HG03442 (cell line): Measurements from ENCODE around the gene TCP11L2.
"Not testable (repeated sequence)": the region's sequence is repeated elsewhere in the genome, so short reads cannot be mapped to it uniquely, and the experiment has no call there.

ENCODE experiments used
- ATAC-seq: cut with Tn5 transposase; IDR thresholded peaks from one replicate; pipeline ENCODE4 v1.9.1; 2021; ENCODE audit warnings: mild to moderate bottlenecking, moderate library complexity; ENCODE audit not compliant: unreplicated experiment

TCP11L2 gene

DNA sequence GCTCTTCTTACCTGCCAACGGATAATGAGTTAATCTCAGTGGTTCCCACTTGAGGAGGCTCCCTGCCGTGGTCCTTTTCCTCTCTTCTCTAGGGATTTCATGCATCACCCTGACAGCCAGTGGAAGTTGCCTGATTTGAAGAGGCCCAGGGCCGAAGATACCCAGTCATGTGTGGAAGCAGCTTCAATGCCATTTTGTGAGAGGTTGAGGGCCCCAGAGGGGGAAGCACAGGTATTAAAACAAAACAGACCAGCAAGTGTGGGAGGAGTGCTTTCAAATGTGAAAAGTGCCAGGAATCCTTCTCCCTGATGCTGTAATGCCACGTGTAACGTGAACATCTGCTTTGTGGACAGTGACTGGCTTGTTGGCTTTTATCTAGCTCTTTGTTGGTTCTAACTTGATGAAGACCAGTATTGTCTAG lies 1.5 kb downstream of the TCP11L2 start:
- ATAC-seq: no peak

DNA sequence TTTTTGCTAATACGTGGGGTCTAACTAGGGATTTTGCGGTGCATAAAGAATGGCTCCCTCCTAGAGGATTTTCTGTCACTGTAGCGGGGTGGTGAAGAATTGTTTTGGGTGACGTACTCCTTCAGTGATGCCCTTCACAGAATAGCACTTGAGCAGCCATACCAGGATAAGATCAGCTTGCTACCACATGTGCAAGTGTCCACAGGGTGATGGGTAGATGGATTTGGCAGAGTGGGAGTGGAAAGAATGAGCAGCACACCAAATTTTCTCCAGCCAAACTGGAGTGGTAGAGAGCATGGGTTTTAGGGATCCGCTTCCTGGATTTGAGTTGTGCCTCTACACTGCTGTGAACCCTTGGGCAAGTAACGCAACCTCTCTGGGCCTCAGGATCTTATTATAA lies 2.3 kb downstream of the TCP11L2 start:
- ATAC-seq: no peak

DNA sequence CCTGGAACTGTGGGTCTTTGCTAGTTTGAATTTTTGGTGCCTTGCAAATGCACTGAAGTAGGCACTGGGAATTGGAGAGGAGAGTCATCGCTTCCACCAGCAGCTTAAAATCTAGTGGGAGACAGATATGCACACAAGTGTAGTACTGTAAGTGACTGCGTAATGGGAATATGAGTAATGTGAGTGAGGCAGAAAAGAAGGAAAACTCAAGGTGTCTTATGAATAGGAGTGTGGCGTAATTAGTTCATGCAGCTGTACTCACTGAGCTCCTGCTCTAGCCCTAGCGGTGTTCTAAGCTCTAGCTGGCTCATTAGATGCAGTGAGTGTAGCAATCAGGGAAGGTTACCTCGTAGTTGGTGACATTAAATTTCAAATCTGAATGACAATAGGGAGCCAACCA lies 2.8 kb downstream of the TCP11L2 start:
- ATAC-seq: no peak

DNA sequence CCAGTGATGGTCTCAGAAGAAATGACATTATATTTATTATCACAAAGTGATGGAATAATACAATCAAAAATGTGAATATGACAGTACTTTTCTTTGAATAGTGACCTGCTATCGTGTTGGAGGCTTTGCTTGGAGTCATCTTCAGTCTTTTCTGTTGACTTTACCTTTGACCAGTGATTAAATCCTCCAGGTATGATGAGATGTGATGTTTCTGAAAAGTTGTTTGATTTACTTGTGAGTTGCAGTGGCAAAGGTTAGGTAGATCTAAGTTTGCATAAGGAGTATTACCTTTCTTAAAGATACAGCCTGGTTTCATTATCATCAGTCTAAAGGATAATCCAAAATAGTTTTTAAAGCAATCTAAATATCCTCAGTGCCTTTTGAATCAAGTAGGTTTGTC lies 4.6 kb downstream of the TCP11L2 start:
- ATAC-seq: no peak

DNA sequence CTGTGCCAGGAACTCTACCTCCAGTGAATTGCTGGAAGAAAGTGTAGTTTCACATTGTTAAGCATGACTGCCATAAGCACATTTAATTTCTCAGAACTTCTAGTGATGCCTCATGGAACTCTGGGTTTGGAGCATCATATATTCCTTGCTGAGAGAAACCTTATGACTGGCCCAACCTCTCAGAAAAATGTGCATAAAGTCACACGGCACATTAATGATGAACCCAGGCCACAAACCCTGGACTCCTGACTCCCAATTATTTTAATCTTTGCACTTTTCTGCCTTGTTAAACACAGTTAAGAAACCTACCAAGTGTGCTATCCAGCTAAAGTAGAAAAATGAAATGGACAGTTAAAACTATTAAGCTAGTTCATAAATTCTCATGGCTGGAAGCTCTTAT lies 5.6 kb downstream of the TCP11L2 start:
- ATAC-seq: no peak

DNA sequence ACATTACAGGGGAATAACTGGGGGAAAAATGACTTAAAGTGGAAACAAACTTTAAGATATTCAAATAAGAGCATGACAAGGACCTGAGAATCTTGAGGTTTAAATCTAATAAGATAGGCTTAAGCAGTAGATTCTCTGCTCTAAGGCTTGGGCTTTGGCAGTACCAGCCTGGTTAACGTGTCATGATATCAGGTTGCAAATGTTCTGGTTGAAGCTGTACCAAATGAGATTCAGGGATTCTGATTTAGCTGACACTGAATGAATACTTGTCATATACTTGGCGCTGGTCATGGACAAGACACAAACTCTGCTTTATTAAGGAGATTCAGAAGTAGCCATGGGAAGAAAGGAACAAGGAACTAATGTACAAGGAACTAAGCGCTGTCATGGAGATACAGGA lies 6.1 kb downstream of the TCP11L2 start:
- ATAC-seq: no peak

DNA sequence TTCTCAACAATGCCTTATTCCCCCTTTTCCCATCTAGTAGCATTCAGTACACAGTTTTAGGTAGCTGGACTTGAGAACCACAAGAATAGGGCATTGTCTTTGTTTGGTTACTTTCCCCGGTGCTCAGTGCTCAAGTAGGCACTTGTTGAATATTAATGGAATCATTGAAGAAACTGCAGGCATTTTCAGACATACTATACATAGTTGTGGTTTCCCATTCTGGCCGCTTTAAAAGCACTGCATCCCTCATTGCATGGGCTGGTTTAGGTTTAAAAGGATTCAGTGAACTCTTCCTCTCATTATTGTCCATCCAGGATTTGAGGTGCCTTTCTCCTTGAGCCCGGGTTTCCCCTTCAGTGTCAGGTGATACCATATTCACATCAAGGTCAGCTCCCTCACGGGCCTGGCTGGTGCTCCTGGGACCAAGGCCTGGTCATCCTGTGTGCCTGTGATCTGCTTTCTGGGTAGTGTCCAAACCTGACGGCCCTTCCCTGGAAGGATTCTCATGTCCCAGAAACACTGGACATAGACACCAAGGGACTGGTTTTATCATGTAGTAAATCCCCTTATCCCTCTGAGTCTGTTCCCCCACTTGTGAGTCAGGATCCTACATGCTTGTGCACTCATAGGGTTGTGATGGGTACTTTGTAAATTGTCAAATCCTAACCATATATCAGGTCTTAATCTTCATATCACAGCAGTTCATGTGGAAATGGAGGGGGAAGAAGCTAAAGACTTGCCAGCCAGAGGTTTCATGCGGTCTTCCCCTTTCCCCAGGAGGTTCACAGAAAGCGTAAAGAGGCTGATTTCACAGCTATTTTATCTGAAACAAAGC lies 7.4 kb downstream of the TCP11L2 start:
- no peak for ATAC-seq

DNA sequence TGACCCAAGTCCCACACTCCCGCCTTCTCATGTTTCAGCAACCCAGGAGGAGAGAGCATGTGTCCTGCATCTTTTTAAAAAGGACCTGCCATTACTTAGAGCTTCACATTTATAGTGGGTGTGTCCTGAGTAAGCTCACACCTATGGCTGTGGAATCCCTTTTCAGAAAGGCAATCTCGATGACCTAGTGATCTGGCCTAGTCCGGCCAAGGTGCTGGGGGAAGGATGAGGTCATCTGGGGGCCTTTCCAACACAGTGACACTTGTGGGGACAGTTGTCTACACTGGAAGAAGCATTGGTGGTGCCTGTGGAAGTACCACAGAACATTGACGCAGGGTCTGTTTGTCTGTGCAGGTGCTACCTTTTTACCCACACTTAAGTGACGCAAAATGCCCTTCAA lies 8.2 kb downstream of the TCP11L2 start:
- ATAC-seq: no peak

DNA sequence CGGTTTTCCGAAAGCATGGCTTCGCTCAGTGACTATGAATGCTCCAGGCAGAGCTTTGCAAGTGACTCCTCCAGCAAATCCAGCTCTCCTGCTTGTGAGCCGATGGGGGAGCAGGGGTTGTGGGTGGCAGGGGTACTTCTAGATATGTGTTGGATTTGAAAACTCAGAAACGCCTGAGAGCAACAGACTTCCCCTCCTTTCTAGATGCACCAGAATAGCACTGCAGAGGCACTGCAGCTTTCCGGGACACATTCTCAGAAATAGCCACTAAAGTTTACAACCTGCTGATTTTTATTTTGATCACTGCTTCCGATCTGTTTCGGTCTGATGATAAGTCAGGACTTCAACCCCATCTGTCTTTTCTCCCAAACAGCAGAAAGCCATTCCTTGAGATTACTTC lies 8.6 kb downstream of the TCP11L2 start:
- no peak for ATAC-seq

DNA sequence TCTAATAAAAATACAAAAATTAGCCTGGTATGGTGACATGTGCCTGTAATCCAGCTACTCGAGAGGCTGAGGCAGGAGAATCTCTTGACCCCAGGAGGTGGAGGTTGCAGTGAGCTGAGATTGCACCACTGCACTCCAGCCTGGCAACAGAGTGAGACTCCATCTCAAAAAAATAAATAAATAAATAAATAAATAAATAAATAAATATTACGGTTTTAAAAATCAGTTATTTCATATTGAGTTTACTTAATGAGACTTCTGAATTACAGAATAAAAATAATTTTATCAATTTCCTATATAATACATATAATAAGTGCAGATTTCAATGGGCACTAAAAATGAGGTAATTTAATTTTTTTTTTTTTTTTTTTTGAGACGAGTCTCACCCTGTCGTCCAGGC lies 10.9 kb downstream of the TCP11L2 start:
- not testable (repeated sequence) for ATAC-seq

DNA sequence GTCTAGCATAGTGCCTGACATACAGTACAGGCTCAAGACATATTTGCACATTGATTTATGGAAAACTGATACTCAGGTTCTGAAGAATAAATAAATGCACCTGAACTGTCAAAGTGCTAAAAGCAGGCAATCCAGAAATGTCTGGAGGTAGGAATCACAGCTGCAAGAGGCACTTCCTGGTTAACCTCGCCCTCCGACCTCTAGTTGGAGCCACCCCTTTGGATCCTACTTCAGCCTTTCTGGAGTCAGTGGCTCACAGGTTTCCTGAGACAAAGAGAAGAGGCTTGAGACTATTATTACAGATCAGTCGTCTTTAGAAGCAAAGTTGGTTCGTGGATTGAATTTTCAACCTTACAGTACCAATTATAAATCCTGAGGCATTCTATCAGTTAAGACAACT lies 13.0 kb downstream of the TCP11L2 start:
- no peak for ATAC-seq

DNA sequence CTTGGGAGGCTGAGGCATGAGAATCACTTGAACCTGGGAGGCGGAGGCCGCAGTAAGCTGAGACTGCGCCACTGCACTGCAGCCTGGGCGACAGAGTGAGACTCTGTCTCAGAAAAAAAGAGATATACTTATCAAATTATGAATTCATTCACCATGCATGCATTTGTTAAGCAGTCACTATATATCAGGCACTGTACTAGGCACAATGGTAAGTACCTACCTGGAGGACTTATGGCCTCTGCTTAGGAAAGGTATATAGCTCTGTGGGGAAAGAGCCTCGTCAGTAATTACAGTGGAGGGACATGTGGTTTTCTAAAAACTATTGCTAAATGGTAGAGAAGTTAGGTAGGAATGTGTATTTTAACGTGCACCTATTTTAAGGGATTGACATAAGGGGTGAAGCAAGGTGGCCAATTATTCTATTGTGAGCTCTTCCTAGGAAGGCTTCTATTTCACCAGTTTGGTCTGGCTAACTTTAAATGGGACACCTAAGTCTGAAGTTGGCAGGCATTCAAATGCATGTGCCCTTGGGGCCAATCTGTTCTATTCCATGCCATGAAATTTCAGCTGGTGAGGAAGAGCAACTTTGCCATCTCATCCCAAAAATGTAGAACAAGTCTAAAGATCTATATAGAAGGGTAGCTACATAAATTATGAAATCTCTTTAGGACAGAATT lies 15.0 kb downstream of the TCP11L2 start:
- no peak for ATAC-seq

DNA sequence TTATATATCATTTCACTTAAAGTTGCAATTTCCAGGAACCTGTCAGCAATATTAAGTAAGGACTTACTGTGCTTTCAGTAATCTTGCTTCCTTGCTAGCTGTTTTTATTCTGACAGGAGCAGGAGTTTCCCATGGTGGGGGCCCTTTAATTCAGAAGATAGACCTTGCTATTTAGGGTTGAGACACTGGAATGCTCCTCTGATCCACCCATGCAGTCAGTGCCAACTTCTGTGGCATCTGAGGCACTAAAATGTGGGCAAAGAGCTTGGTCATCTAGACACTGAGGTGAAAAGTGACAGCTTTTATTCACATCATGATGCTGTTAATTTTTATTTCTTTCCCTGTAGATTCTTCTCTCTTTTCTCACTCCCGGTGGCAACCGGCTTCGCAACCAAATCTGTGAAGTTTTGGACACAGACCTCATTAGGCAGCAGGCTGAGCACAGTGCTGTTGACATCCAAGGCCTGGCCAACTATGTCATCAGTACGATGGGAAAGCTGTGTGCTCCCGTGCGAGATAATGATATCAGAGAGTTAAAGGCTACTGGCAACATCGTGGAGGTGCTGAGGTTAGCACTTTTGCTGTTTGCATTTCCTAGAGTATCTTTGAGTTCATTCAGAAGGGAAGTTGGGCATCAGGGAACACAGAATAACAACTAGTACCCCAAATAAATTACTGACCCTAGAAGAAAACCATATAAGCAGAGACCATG lies 18.8 kb downstream of the TCP11L2 start:
- ATAC-seq: no peak

DNA sequence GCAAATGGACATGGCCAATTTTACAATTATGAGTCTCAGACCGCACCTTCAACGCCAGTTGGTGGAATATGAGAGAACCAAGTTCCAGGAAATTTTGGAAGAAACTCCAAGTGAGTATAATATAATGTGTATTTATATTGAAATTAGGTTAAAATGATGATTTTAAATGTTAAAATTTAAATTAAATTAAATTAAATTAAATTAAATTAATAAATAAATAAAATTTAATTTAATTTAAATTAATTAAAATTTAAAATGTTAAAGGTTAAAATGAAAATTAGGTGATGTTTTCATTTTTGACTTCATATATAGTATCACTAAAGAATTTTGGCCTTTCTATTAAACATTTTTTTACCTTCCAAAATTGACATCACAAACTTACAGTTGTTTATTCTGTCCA lies 21.0 kb downstream of the TCP11L2 start:
- ATAC-seq: no peak

DNA sequence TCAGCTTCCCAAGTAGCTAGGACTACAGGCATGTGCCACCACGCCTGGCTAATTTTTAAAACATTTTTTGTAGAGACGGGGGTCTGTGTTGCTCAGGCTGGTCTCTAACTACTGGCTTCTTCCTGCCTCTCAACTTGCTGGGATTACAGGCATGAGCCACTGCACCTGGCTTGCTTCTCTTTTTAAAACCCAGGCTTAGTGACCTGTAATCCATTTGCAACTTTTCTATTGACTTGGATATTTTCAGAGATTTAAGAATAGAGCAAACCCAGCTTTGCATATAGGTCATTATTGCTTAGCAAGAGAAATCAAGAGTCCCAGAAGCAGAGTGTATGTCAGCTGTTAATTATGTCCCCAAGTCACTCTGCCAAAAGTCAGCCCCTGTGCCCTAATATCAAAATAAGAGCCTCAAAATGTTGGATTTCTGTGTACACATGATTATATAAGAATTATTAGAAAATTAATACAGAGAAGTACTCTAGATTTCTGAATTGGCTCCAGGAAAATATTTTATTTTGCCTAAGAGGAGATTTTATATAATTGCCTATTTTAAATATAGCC lies 24.9 kb downstream of the TCP11L2 start:
- no peak for ATAC-seq

DNA sequence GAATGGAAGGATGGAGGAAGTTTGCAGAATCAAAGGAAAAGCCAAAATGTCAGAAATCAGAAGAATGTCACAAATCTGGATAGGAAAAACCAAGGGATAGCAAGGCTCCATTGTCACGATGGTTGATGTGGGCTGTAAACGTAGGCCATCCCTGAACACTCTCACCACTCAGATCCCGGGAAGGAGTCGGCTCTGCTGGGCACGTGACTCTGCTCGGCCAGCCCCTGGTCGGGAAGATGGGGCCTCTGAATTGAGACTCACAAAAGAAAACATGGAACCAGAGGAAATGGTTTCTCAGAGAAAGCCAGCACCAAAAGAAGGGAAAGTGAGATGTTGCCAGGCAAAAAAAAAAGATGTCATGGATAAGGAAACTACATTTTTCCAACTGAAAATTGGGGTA lies 26.2 kb downstream of the TCP11L2 start:
- no peak for ATAC-seq

DNA sequence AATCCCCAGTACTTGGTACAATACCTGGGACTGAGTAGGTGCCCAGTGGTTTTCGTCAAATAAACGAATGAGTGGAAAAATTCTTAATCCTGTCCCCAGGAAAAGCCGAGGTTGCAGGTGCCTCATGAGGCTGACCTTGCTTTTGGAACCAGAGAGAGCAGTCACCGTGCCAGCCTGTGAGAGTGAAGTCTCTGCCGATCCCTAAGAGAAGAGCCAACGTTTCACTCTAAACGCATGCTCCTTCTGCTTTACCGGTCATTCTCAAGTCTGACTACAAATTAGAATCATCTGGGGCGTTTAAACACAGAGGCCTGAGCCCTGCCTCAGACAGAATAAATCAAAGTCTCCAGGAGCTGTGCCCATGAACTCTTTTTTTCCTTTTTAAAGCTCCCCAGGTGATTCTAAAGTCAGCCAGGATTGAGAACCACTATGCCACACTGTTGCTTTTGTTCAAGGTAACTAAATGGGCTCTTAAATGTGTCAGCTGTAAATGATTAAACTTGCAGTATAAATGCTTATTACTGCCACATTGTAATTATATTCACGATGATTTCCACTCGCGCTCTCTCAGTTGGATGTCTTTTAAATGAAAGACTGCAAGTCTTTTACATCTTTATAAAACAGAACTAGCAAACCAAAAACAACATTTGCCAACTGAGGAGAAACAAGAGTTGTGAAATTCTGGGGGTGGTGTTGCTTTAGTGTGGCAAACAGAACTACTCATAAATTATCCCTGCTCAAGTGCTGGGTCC lies 26.9 kb downstream of the TCP11L2 start:
- ATAC-seq: no peak

DNA sequence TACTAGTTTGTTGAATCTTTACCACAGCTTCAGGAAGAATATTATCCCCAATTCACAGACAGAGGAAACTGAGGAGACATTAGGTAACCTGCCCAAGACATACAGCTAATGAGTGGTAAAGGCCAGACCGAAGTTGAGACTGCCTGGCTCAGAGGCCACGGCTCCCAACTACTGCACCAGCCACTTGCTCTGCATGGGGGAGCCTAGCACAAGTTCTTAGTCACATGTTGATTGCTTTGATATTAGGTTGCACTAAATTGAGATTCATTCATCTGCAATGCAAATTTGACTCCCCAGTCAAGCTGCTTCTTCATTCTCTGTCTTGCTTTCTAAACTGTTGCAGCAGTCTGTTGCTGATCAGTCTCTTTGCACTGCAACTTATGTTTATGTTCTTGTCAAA lies 29.1 kb downstream of the TCP11L2 start:
- ATAC-seq: no peak

DNA sequence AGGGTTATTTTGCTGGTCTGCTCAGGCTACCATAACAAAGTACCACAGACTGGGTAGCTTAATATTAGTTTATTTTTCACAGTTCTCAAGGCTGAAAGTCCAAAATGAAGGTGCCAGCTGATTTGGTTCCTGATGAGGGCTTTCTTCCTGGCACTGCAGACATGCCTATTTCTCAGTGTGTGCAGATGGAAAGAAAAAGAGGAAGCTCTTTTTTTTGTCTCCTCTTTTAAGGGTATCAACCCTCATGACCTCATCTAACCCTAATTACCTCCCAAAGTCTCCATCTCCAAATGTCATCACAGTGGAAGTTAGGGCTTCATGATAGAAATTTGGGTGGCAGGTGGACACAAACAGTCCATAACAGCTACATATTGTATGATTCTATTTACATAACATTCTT lies 30.0 kb downstream of the TCP11L2 start:
- no peak for ATAC-seq

DNA sequence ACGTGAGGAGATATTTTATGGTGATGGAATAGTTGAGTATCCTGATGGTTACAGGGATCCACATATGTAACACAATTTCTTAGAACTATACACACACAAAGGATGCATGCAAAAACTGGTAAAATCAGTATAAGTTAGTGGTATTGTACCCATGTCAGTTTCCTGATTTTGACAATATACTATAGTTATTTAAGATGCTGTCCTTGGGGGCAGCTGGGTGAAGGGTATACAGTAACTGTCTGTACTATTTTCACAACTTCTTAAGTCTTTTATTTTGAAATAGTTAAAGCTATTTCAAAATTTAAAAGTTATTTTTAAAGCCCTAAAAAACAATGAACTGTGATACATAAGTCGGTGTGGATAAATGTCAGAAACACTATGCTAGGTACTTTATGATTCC lies 30.5 kb downstream of the TCP11L2 start:
- ATAC-seq: no peak

DNA sequence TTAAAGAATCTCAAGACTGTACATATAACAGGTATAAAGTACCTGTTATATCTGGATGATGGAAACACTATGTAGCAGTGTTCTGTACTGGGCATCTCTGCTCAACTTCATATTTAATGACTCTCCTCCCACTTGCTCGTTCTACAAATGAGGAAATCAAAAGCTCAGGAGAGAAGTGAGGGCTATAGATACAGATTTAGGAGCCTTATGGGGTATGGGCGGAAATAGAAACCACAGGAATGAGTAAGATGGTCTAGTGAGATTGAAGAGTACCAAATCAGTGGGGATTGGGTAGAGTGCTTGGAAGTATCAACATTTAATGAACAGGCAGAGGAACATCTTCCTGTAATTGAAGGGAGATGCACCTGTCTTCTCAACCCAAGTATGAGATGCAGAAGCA lies 31.2 kb downstream of the TCP11L2 start:
- ATAC-seq: no peak
